Esophagus (tissue), 2 donors: ENCODE measurements around the gene KRT33A. TPM values are rescaled to one million over a fixed set of nuclear protein-coding genes. Genes with fewer than 3 reads are reported as not detected.

Source experiments
- H3K27ac ChIP-seq, 2 donors: one replicate each; pipeline ENCODE4 v1.5.1; 2013; ENCODE audit warnings: low read depth in 2 of 2, mild to moderate bottlenecking in 2 of 2, inconsistent platforms in 1 of 2, low read length in 1 of 2, moderate library complexity in 1 of 2
- H3K27me3 ChIP-seq, 2 donors: one replicate each; pipeline ENCODE4 v1.6.1; 2013; ENCODE audit warnings: low read length in 2 of 2, control low read depth in 1 of 2, mild to moderate bottlenecking in 1 of 2; ENCODE audit not compliant: insufficient read depth in 2 of 2, control insufficient read depth in 1 of 2
- H3K36me3 ChIP-seq, 2 donors: one replicate each; pipeline ENCODE4 v1.6.1; 2013; ENCODE audit warnings: low read length in 1 of 2; ENCODE audit not compliant: control insufficient read depth in 2 of 2, insufficient read depth in 2 of 2
- H3K4me1 ChIP-seq, 2 donors: one replicate each; pipeline ENCODE4 v1.6.1; 2013; ENCODE audit warnings: low read length in 1 of 2; ENCODE audit not compliant: control insufficient read depth in 2 of 2, insufficient read depth in 2 of 2
- H3K4me3 ChIP-seq, 2 donors: one replicate each; pipeline ENCODE4 v1.5.1; 2013; ENCODE audit warnings: low read length in 2 of 2, mild to moderate bottlenecking in 2 of 2, low read depth in 1 of 2, moderate library complexity in 1 of 2
- H3K9me3 ChIP-seq, 2 donors: one replicate each; pipeline ENCODE4 v1.6.1; 2013; ENCODE audit warnings: mild to moderate bottlenecking in 2 of 2, low read depth in 1 of 2, low read length in 1 of 2, moderate library complexity in 1 of 2; ENCODE audit not compliant: control insufficient read depth in 2 of 2, insufficient read depth in 1 of 2
- WGBS, 2 donors: extraction: QIAGEN DNeasy Blood & Tissue Kit; methylation state at CpG; one replicate each; pipeline ENCODE4 v1.1.7; 2013; 5-methylcytosine and 5-hydroxymethylcytosine counted together
- polyA plus RNA-seq, 2 donors: library from polyadenylated mRNA; stranded (reverse); fragments of 200-250 nt; gene quantifications; one replicate each; pipeline ENCODE4 v1.2.3, GENCODE V29; 2013
- donor health status: healthy with polysubstance abuse.
- donor health status: Bipolar disorder and iron deficiency.

KRT33A gene
- polyA plus RNA-seq, 2 donors = 0.69 to 1.2 TPM

- WGBS, 2 donors = 32 to 45% methylated on average over 1 of the region's 1 CpG
- Histone ChIP-seq H3K27me3 (peaks cover 0 to 2% of the 10 kb centered on the region in 2 donors), H3K4me1 (peaks cover 3 to 4% of the 10 kb centered on the region in 2 donors), H3K9me3 (no peaks in the 10 kb centered on the region), H3K4me3 (no peak overlapping the region), H3K36me3 (no peaks in the 10 kb centered on the region), H3K27ac (no peak overlapping the region)
Observed at GRCh38 chr17:41296846-41297245, 53.8 kb downstream of the KRT33A start.

Other genes starting within 250 kb of the KRT33A start
- not detected for gene KRTAP4-16, start 248.6 kb downstream of the KRT33A start, polyA plus RNA-seq
- gene KRTAP4-9, start 245.4 kb downstream of the KRT33A start, polyA plus RNA-seq = not detected
- not detected for gene KRTAP4-11, start 232.5 kb downstream of the KRT33A start, polyA plus RNA-seq
- not detected for gene KRTAP4-12, start 226.6 kb downstream of the KRT33A start, polyA plus RNA-seq
- not detected for gene KRTAP4-6, start 210.3 kb downstream of the KRT33A start, polyA plus RNA-seq
- gene KRTAP4-5, start 201.0 kb downstream of the KRT33A start, polyA plus RNA-seq = not detected
- gene KRTAP4-4, start 190.1 kb downstream of the KRT33A start, polyA plus RNA-seq = not detected
- not detected for gene KRTAP4-3, start 182.6 kb downstream of the KRT33A start, polyA plus RNA-seq
- not detected for gene KRTAP4-2, start 172.6 kb downstream of the KRT33A start, polyA plus RNA-seq
- not detected for gene KRTAP4-1, start 165.9 kb downstream of the KRT33A start, polyA plus RNA-seq
- not detected for gene KRTAP9-1, start 160.9 kb downstream of the KRT33A start, polyA plus RNA-seq
- gene KRTAP9-2, start 124.2 kb downstream of the KRT33A start, polyA plus RNA-seq = not detected
- not detected for gene KRTAP9-3, start 118.4 kb downstream of the KRT33A start, polyA plus RNA-seq
- not detected for gene KRTAP9-8, start 112.8 kb downstream of the KRT33A start, polyA plus RNA-seq
- not detected for gene KRTAP9-4, start 101.1 kb downstream of the KRT33A start, polyA plus RNA-seq
- not detected for gene KRTAP9-9, start 95.4 kb downstream of the KRT33A start, polyA plus RNA-seq
- not detected for gene KRTAP9-6, start 85.5 kb downstream of the KRT33A start, polyA plus RNA-seq
- not detected for gene KRTAP9-7, start 75.1 kb downstream of the KRT33A start, polyA plus RNA-seq
- not detected for gene KRTAP29-1, start 48.0 kb downstream of the KRT33A start, polyA plus RNA-seq
- gene KRTAP16-1, start 41.5 kb downstream of the KRT33A start, polyA plus RNA-seq = not detected
- not detected for gene KRTAP17-1, start 35.1 kb downstream of the KRT33A start, polyA plus RNA-seq
- under 1 TPM; 0.12 to 0.16 TPM for gene KRT33B, start 19.0 kb upstream of the KRT33A start, polyA plus RNA-seq
- gene KRT34, start 31.5 kb upstream of the KRT33A start, polyA plus RNA-seq = under 1 TPM; 0.19 to 0.20 TPM
- 10 to 100 TPM in 1 of 2 donors, 1 to 10 TPM in 1; 3.8 to 16.7 TPM for gene KRT31, start 46.8 kb upstream of the KRT33A start, polyA plus RNA-seq
- gene KRT37, start 73.8 kb upstream of the KRT33A start, polyA plus RNA-seq = not detected
- gene KRT38, start 90.2 kb upstream of the KRT33A start, polyA plus RNA-seq = under 1 TPM in 1 of 2 donors, not detected in 1; 0.02 TPM
- 1 to 10 TPM; 1.9 to 8.5 TPM for gene KRT32, start 116.6 kb upstream of the KRT33A start, polyA plus RNA-seq
- not detected for gene KRT35, start 130.3 kb upstream of the KRT33A start, polyA plus RNA-seq
- gene KRT36, start 139.1 kb upstream of the KRT33A start, polyA plus RNA-seq = under 1 TPM; 0.07 to 0.10 TPM
- over 10,000 TPM; 46,015 to 60,858 TPM for gene KRT13, start 154.8 kb upstream of the KRT33A start, polyA plus RNA-seq
- gene KRT15, start 168.1 kb upstream of the KRT33A start, polyA plus RNA-seq = 1,000 to 10,000 TPM; 1,457 to 2,808 TPM
- 1,000 to 10,000 TPM in 1 of 2 donors, 100 to 1,000 TPM in 1; 506 to 1,087 TPM for gene KRT19, start 177.5 kb upstream of the KRT33A start, polyA plus RNA-seq
- gene KRT9, start 221.2 kb upstream of the KRT33A start, polyA plus RNA-seq = under 1 TPM; 0.12 to 0.24 TPM
- 1,000 to 10,000 TPM in 1 of 2 donors, 100 to 1,000 TPM in 1; 516 to 1,961 TPM for gene KRT14, start 236.1 kb upstream of the KRT33A start, polyA plus RNA-seq